Heart left ventricle (tissue), 16 donors: Measurements from ENCODE around the gene TMEM258. TPM values are rescaled to one million over a fixed set of nuclear protein-coding genes. Genes with fewer than 3 reads are reported as not detected.

ENCODE experiments used
- ATAC-seq, 4 donors: fragments of 200-7000 bp; cut with Tn5 transposase; one replicate each; pipeline ENCODE4 v1.9.1; 2020 to 2022; ENCODE audit warnings: moderate library complexity in 4 of 4, mild to moderate bottlenecking in 3 of 4, moderate number of reproducible peaks in 1 of 4
- DNase-seq, 5 donors: peaks; one replicate each; pipeline ENCODE4 v3.0.0-alpha.2; 2020
- H3K27ac ChIP-seq, 12 donors: fragments of 200-600 bp; sonication (generic) in 4 of 12; one replicate each; pipeline versions ENCODE4 v1.5.0 to v1.8.0; 2016 to 2022; ENCODE audit warnings: mild to moderate bottlenecking in 2 of 12
- H3K27me3 ChIP-seq, 9 donors: fragments of 200-600 bp; sonication (generic) in 2 of 9; one replicate each; pipeline versions ENCODE4 v1.5.1 to v1.8.0; 2016 to 2022; ENCODE audit warnings: mild to moderate bottlenecking in 3 of 9
- H3K36me3 ChIP-seq, 9 donors: fragments of 200-600 bp; sonication (generic) in 2 of 9; one replicate each; pipeline versions ENCODE4 v1.5.0 to v1.8.0; 2018 to 2022; ENCODE audit warnings: mild to moderate bottlenecking in 2 of 9
- H3K4me1 ChIP-seq, 12 donors: fragments of 200-600 bp; sonication (generic) in 4 of 12; one replicate each; pipeline versions ENCODE4 v1.5.0 to v1.8.0; 2016 to 2022; ENCODE audit warnings: mild to moderate bottlenecking in 3 of 12
- H3K4me3 ChIP-seq, 12 donors: fragments of 200-600 bp; sonication (generic) in 4 of 12; one replicate each; pipeline versions ENCODE4 v1.5.0 to v1.8.0; 2017 to 2022; ENCODE audit warnings: mild to moderate bottlenecking in 9 of 12, moderate library complexity in 4 of 12
- H3K9me3 ChIP-seq, 12 donors: fragments of 200-600 bp; sonication (generic) in 4 of 12; one replicate each; pipeline versions ENCODE4 v1.5.0 to v1.8.0; 2016 to 2022; ENCODE audit warnings: mild to moderate bottlenecking in 1 of 12
- POLR2A ChIP-seq, 2 donors: fragments of 450-650 bp; IDR thresholded peaks; one replicate each; pipeline ENCODE4 v1.6.1; 2017; ENCODE audit warnings: antibody characterized with exemption in 2 of 2, mild to moderate bottlenecking in 2 of 2, moderate library complexity in 2 of 2
- WGBS, 4 donors: extraction: QIAGEN DNeasy Blood & Tissue Kit in 2 of 4; methylation state at CpG; one replicate each; pipeline versions ENCODE4 v1.1.5 to v1.1.7; 2013 to 2018; 5-methylcytosine and 5-hydroxymethylcytosine counted together
- intact Hi-C, 10 donors: fragments of 100-400 bp; cut with DNase I; formaldehyde crosslinking; loops; one replicate each; pipeline versions ENCODE4 v1.11.1 to v1.14.2; 2022
- polyA plus RNA-seq, 2 donors: library from polyadenylated mRNA; stranded (reverse); fragments of 200-250 nt; gene quantifications; one replicate each; pipeline ENCODE4 v1.2.3, GENCODE V29; 2013
- total RNA-seq, 9 donors: library from RNA; depleted of rRNA in 2 of 9; stranded (reverse); fragments of >200 nt in 2 of 9; fragmentation: NEBNext Ultra II Directional in 3 of 9; extraction: Animal tissue kit (Norgen Biotek cat#: 25700) in 3 of 9; gene quantifications; one replicate each; pipeline versions ENCODE4 v1.1.0 to v1.2.4, GENCODE V29; 2016 to 2023
- TF ChIP-seq, protein P1 (sequence below), 12 donors: fragments of 200-600 bp; sonication (generic) in 4 of 12; IDR thresholded peaks; one replicate each; pipeline versions ENCODE4 v1.5.0 to v1.8.0; 2018 to 2022; ENCODE audit warnings: antibody characterized with exemption in 12 of 12, mild to moderate bottlenecking in 5 of 12
- donor health status: ischemic (EF 13 %, LVEDD 7.1; RV severe dilation, severe dysfunction).
- donor health status: healthy with polysubstance abuse.
- donor health status: DM: no; HTN: yes; CAD: no.
- donor health status: DM: no; HTN: no; CAD: no.
- donor health status: ischemic (EF 25% LVEDD 6.9; RV normal size, moderate dysfunction).
- donor health status: ischemic (EF 25% LVEDD 5.7; RV mildly dilated, moderate dysfunction).
- donor health status: healthy.
- donor health status: DM: yes; HTN: yes; CAD: no.
- donor health status: ischemic (EF 35%, LVEDD 5.7; RV mildly dilated, moderate dysfunction).
- donor health status: nonischemic (EF 11% LVEDD 7.7; RV severe dilation, severe dysfunction).
- donor health status: DM: yes; HTN: yes; CAD: no.
- donor health status: PGD.
- donor health status: ischemic (EF 29% LVEDD 5.4; RV normal size, mild dysfunction).
- donor health status: nonischemic (EF 23%, LVEDD 6.1; RV moderate dilation, normal function).

The TMEM258 gene
- total and polyA plus RNA-seq, 11 donors: 48.0 to 139 (median 109) TPM

DNA sequence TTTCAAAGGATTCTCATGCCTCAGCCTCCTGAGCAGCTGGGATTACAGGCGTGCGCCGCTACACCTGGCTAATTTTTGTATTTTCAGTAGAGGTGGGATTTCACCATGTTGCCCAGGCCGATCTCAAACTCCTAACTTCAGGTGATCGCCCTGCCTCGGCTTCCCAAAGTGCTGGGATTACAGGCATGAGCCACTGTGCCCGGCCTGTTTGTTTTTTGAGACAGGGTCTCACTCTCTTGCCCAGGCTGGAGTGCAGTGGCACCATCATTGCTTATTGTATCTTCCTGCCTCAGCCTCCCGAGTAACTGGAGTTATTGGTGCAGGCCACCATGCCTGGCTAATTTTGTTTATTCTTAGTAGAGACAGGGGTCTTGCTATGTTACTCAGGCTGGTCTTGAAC lies 43.8 kb upstream of the TMEM258 start:
- 94 to 98% (median 98%) methylated on average over 8 of the region's 8 CpGs for WGBS, 4 donors
- H3K9me3 ChIP-seq: no peaks in the 10 kb centered on the region
- TF ChIP-seq POLR2A (IDR thresholded peaks at IDR 0.05): no peak
- TF ChIP-seq, protein P1, sequence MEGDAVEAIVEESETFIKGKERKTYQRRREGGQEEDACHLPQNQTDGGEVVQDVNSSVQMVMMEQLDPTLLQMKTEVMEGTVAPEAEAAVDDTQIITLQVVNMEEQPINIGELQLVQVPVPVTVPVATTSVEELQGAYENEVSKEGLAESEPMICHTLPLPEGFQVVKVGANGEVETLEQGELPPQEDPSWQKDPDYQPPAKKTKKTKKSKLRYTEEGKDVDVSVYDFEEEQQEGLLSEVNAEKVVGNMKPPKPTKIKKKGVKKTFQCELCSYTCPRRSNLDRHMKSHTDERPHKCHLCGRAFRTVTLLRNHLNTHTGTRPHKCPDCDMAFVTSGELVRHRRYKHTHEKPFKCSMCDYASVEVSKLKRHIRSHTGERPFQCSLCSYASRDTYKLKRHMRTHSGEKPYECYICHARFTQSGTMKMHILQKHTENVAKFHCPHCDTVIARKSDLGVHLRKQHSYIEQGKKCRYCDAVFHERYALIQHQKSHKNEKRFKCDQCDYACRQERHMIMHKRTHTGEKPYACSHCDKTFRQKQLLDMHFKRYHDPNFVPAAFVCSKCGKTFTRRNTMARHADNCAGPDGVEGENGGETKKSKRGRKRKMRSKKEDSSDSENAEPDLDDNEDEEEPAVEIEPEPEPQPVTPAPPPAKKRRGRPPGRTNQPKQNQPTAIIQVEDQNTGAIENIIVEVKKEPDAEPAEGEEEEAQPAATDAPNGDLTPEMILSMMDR (IDR thresholded peaks at IDR 0.05): no peak
- no peaks in the 10 kb centered on the region for H3K27me3 ChIP-seq
- DNase-seq: peak in 1 of 5 donors; percentile 11
- H3K27ac ChIP-seq: peak overlapping the region in 2 of 12 donors; percentile 22 to 84
- peaks cover 0 to 46% (median 25%) of the 10 kb centered on the region in 12 donors for H3K4me1 ChIP-seq
- no peak overlapping the region for H3K4me3 ChIP-seq
- intact Hi-C loops: no loop called here
- H3K36me3 ChIP-seq: peaks cover 0 to 28% (median 16%) of the 10 kb centered on the region in 9 donors
- no peak for ATAC-seq

DNA sequence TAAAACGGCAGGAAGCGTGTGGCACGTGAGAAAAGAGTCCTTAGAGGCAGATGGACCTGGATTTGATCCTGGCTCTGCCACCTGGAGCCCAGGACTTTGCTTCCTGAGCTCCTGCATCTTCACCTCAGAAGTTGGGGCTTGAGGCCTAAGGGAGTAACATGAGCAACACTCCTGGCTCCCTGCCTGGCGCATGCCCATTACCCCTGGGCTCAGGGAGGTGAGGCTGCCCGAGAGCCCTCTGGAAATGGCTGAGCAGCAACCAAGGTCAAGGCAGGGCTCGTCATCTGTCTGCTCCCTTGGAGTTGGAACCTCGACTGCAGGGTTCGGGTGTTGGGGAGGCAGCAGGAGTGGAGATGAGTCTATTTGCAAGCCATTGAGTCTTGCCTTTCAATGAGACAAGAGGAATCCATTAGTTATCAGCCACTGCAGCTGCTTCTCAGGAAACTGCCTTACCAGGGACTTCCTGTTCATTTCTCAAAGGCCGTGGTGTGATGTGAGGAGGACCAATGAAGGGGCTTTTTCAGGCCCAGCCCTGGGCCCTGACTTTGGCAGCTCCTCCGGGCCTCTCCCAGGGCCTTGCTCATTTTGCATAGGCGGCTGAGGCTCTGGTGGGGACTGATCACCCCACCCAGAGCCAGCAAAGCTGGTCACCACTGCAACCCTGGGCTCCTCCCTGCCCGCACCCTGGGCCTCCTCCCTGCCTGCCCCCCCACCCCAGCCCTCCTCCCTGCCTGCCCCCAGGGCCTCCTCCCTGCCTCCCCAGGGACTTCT lies 42.1 kb upstream of the TMEM258 start:
- Histone ChIP-seq H3K36me3 (peaks cover 0 to 11% (median 0%) of the 10 kb centered on the region in 9 donors), H3K27ac (peak overlapping the region; percentile 13 to 84 (median 70)), H3K9me3 (no peaks in the 10 kb centered on the region), H3K27me3 (no peaks in the 10 kb centered on the region), H3K4me3 (no peak overlapping the region), H3K4me1 (peaks cover 0 to 62% (median 32%) of the 10 kb centered on the region in 12 donors)
- WGBS, 4 donors: 47 to 54% (median 49%) methylated on average over 10 to 12 of the region's 12 CpGs
- ATAC-seq: peak; percentile 50 to 89 (median 87)
- intact Hi-C loops: no loop called here
- peak; percentile 67 to 79 (median 74) for DNase-seq
- no peak for TF ChIP-seq POLR2A (IDR thresholded peaks at IDR 0.05)
- TF ChIP-seq, protein P1 (IDR thresholded peaks at IDR 0.05): no peak

DNA sequence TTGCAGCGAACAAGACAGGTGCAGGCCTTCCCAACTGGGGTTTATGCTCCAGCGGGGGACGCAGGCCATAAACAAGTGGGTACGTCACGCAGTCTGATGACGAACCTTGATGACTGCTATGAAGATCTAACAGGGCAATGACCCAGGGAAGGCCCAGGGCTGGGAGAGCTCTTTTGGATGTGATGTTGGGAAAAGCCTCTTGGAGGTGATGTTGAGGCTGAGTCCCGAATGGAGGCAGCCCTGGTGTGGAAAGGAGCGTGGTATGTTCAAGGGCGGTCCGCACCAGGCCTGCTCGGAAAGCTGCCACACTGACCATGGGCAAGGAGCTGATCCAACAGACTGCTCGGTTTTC lies 41.5 kb upstream of the TMEM258 start:
- peak in 1 of 5 donors; percentile 18 for DNase-seq
- Histone ChIP-seq H3K4me1 (peaks cover 0 to 68% (median 36%) of the 10 kb centered on the region in 12 donors), H3K4me3 (no peak overlapping the region), H3K27ac (peak overlapping the region in 11 of 12 donors; percentile 27 to 84 (median 70)), H3K9me3 (no peaks in the 10 kb centered on the region), H3K36me3 (peaks cover 0 to 7% (median 0%) of the 10 kb centered on the region in 9 donors), H3K27me3 (no peaks in the 10 kb centered on the region)
- WGBS, 4 donors: 90 to 95% (median 94%) methylated on average over 12 of the region's 12 CpGs
- intact Hi-C loops: no loop called here
- TF ChIP-seq, protein P1 (IDR thresholded peaks at IDR 0.05): no peak
- no peak for TF ChIP-seq POLR2A (IDR thresholded peaks at IDR 0.05)
- no peak for ATAC-seq

DNA sequence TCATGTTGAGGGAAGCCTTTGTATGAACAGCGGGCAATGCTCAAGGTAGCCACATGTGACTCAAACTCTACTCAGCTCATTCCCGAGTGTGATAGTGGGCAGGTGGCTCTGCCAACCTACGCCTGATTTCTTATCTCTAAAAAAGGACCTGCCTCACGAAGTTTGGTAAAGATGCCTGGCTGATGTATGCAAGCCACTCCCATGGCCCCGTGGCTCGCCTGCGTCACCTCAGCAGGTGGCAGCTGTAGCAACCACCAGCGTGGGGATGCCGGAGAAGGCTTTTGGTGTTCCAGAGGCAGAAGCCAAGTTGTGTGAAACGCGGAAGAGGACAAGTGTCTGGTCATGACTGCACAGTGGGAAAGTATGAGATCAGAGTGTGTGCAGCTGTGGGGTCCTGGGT lies 41.1 kb upstream of the TMEM258 start:
- Histone ChIP-seq H3K36me3 (peaks cover 0 to 7% (median 0%) of the 10 kb centered on the region in 9 donors), H3K27ac (peak overlapping the region in 2 of 12 donors; percentile 15 to 27), H3K4me3 (no peak overlapping the region), H3K4me1 (peaks cover 0 to 72% (median 40%) of the 10 kb centered on the region in 12 donors), H3K9me3 (no peaks in the 10 kb centered on the region), H3K27me3 (no peaks in the 10 kb centered on the region)
- no peak for TF ChIP-seq POLR2A (IDR thresholded peaks at IDR 0.05)
- TF ChIP-seq, protein P1 (IDR thresholded peaks at IDR 0.05): no peak
- peak in 2 of 5 donors; percentile 10 to 21 for DNase-seq
- 73 to 91% (median 79%) methylated on average over 11 of the region's 11 CpGs for WGBS, 4 donors
- ATAC-seq: no peak
- intact Hi-C loops: no loop called here
